Mononuclear cell (primary cell): ENCODE measurements around the gene HTRA3. TPM values are rescaled to one million over a fixed set of nuclear protein-coding genes. Genes with fewer than 3 reads are reported as not detected.

Experiments used
- H3K27me3 ChIP-seq: 2 replicates; pipeline ENCODE4 v1.6.0; 2011; ENCODE audit warnings: low read length, control low read depth; ENCODE audit not compliant: insufficient read depth
- H3K4me1 ChIP-seq: 2 replicates; pipeline ENCODE4 v1.5.1; 2011; ENCODE audit warnings: mild to moderate bottlenecking, low read length, control low read depth; ENCODE audit not compliant: insufficient read depth
- H3K4me3 ChIP-seq: 2 replicates; pipeline ENCODE4 v1.5.1; 2011; ENCODE audit warnings: mild to moderate bottlenecking, low read length, moderate library complexity
- H3K9me3 ChIP-seq: 2 replicates; pipeline ENCODE4 v1.5.1; 2011; ENCODE audit warnings: low read depth, mild to moderate bottlenecking, control low read depth, low read length
- total RNA-seq: library from RNA; depleted of rRNA; stranded (reverse); fragments of >200 nt; gene quantifications from one replicate; pipeline ENCODE4 v1.2.3, GENCODE V29; 2012

The HTRA3 gene
- total RNA-seq, 1 donor, result not detected

DNA sequence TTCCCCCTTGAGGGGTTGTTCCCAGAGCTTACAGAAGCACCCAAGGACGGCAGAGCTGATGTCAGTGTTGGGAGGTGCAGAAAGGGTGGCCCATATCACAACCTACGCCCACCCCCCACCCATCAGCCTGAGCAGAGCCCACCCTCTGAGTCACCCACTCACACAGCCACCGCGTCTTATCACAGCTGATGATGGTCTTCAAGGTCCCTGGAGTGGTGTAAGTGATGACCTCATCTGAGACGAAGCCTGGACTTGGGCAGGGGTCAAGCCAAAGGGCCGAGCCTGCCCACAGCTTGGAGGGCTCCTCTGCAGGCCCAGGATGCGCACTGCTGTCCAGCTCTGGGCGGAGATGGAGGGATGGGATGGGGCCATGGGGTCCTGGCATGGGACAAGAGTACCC, 3.0 kb upstream of the HTRA3 start:
- H3K27me3 ChIP-seq, result no peaks in the 10 kb centered on the region
- no peak overlapping the region for H3K4me3 ChIP-seq
- H3K4me1 ChIP-seq, result peaks cover 27% of the 10 kb centered on the region
- no peaks in the 10 kb centered on the region for H3K9me3 ChIP-seq

GRCh38 chr4:8267077-8267476, 2.5 kb upstream of the HTRA3 start:
- Histone ChIP-seq H3K4me1 (peaks cover 22% of the 10 kb centered on the region), H3K9me3 (no peaks in the 10 kb centered on the region), H3K4me3 (no peak overlapping the region), H3K27me3 (no peaks in the 10 kb centered on the region)

- H3K9me3 ChIP-seq, result no peaks in the 10 kb centered on the region
- H3K27me3 ChIP-seq, result no peaks in the 10 kb centered on the region
- H3K4me3 ChIP-seq, result no peak overlapping the region
- H3K4me1 ChIP-seq, result peaks cover 29% of the 10 kb centered on the region
Measured at GRCh38 chr4:8268211-8268610, 1.3 kb upstream of the HTRA3 start.

DNA sequence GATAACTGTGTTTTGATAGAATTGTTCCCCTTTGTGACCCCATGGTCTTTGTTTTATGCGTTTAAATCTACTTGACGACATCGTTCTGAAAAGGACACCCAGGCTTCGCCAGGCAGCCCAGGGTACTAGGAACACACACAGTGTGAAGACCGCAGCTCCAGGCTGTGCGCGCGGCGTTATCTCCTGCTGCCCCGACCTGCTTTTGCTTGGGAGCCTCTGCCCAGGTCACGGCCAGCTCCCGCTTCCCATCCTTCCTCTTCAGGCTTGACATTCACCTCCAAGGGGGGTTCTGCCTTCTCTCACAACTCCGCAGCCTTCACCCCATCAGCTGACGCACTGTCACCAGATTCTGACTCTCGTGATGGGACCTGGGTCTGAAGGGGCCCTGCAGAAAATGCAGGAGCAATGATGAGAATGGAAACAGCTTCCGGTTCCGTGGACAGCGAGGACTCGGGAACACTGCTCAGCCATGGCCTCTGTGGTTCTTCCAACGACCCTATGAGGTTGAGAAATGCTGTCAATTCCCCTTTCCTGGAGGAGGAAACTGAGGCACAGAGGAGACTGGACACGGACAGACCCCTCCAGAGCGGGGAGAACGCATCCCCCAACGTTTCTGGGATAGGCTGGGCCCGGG, 536 bp upstream of the HTRA3 start:
- Histone ChIP-seq H3K9me3 (no peaks in the 10 kb centered on the region), H3K4me1 (peaks cover 30% of the 10 kb centered on the region), H3K4me3 (no peak overlapping the region), H3K27me3 (no peaks in the 10 kb centered on the region)

- Histone ChIP-seq H3K4me3 (no peak overlapping the region), H3K27me3 (no peaks in the 10 kb centered on the region), H3K9me3 (no peaks in the 10 kb centered on the region), H3K4me1 (peaks cover 30% of the 10 kb centered on the region)
Measured at GRCh38 chr4:8270418-8270771, 841 bp downstream of the HTRA3 start.

DNA sequence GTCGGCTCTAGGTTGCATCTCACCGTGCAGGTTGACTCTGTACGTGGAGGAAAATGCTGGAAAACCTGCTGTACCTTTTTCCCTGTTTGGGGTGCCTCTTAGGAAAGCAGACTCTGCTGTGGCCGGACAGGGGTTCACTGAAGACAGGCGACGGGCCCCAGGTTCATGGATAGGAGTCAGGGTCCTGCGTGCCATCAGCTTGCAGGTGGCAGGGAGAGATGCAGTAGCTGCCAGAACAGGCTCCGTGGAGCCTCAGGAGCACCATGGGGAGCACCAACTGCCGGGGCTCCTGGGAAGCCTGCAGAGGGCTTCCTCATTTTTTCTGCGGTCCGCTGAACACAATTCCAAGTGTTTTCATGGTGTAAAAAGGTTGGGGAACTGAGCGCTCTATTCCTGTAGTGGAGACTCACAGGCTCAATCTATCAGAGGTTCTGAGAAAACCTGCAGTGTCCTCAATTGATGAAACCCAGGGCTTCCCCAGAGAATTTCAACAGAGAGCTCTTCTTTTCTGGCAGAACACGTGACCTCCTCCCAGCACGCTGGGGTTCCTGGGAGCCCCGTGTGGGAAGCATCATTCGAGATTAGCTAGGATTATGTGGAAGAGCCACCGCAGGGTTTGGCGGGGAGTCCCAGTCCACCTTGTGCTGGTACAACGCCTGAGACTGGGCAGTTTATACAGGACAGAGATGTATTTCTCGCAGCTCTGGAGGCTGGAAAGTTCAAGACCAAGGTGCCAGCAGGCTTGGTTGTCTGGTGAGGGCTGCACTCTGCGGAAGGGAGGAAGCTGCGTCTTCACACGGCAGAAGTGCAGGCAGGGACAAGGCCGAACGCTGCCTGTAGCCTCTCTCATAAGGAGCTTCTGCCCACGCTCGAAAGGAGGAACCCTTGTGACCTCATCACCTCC, 1.6 kb downstream of the HTRA3 start:
- H3K4me3 ChIP-seq, result no peak overlapping the region
- peaks cover 30% of the 10 kb centered on the region for H3K4me1 ChIP-seq
- no peaks in the 10 kb centered on the region for H3K9me3 ChIP-seq
- no peaks in the 10 kb centered on the region for H3K27me3 ChIP-seq

DNA sequence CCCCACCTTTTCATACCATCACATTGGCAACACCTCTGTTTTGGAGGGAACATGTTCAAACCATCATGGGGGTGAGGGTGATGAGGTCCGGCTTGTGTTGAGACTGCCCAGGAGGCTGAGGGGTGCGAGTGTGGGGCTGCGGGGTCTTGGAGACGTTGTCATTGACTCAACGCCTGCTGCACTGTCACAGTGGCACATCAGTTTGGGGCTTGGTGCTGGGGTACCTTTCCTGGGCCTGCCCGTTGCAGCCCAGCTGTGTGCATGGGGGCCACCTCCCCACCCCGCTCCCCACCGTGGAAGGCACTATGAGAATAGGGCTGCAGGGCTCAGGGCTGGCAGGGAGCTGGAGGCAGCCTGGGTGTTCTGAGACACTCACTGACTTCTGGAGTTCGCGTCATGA, 2.3 kb downstream of the HTRA3 start:
- H3K9me3 ChIP-seq, result no peaks in the 10 kb centered on the region
- H3K4me1 ChIP-seq, result peaks cover 30% of the 10 kb centered on the region
- H3K4me3 ChIP-seq, result no peak overlapping the region
- H3K27me3 ChIP-seq, result no peaks in the 10 kb centered on the region

DNA sequence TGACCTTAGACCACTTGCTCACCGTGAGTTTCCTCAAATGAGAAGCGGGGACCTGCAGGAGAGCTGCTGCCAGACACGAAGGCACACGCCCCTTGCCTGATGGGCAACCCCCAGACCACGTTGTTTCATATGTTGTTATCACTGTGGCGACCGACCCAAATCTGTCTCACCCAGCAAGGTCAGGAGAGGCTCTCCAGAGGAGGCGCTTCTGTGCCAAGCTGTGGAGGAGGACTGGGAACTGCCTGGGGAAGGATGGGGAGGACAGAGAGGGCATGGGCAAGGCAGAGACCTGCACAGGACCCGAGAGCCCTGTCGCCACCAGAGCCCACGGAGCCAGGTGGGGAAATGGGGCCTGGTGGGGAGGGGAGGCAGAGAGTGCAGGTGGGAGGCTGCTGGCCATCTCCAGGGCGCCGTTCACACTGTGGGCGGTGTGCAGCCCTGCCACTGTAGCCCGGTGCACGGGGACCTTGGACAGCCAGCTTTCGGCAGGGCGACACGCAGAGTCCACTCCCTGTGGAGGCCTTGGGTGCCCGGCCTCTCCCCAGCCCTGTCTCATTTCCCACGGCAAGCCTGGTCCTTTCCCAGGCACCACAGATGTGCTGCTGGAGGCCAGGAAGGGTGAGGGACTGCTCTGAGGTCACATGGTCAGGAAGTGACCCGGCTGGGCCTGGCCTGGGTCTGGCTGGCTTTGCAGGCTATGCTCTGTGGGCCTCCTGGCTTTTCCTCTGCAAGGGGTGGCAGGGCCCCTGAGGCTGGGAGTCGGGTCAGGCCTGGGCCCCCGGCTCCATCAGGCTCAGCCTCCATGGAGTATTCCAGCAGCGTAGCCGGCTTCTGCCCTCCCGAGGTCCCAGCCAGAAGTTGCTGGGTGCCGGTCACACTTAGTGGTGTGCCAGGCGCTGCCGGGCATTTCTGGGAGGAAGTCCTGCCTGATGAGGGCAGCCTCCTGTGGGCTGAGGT, 3.2 kb downstream of the HTRA3 start:
- Histone ChIP-seq H3K27me3 (no peaks in the 10 kb centered on the region), H3K4me3 (no peak overlapping the region), H3K9me3 (no peaks in the 10 kb centered on the region), H3K4me1 (peaks cover 30% of the 10 kb centered on the region)

- peaks cover 33% of the 10 kb centered on the region for H3K4me1 ChIP-seq
- H3K27me3 ChIP-seq, result no peaks in the 10 kb centered on the region
- H3K4me3 ChIP-seq, result no peak overlapping the region
- H3K9me3 ChIP-seq, result no peaks in the 10 kb centered on the region
Measured at GRCh38 chr4:8273450-8273849, 3.9 kb downstream of the HTRA3 start.

- Histone ChIP-seq H3K9me3 (no peaks in the 10 kb centered on the region), H3K4me3 (no peak overlapping the region), H3K27me3 (no peaks in the 10 kb centered on the region), H3K4me1 (peaks cover 34% of the 10 kb centered on the region)
Measured at GRCh38 chr4:8274066-8274652, 4.6 kb downstream of the HTRA3 start.

DNA sequence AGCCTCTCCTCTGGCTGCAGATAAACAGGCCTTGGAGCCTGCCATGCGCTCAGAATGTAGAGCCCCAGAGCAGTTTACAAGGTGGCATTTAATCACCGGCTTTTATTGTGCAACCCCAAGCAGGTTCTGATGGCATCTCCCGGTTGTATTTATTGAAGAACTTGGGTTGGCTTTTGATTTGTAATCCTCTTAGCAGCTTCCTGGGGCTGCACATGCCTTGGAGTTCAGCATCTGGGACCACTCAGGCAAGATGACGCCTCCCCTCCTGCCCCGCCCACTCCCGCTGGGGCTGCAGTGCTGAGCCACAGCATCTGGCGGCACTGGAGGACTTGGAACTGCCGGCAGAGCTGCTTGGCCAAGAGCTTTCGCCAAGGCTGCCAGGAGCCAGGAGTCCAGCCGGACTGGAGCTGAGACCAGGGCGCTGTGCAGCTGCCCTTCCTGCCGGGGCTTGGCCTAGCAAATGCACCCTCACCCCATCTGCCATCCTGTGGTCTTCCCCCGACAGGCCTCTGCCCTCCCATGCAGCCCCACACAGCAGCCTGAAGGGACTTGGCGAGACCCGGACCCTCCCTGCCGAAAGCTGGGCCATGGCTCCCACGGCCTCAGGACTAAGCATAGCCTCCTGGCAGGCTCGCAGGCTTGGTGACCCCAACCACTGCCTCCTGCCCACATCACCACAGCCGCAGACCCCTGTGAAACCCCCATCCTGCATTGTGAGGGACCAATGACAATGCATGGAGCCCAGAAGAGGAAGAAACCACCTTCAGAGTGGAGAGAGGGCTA, 5.4 kb downstream of the HTRA3 start:
- Histone ChIP-seq H3K27me3 (no peaks in the 10 kb centered on the region), H3K9me3 (no peaks in the 10 kb centered on the region), H3K4me1 (peaks cover 30% of the 10 kb centered on the region), H3K4me3 (no peak overlapping the region)

DNA sequence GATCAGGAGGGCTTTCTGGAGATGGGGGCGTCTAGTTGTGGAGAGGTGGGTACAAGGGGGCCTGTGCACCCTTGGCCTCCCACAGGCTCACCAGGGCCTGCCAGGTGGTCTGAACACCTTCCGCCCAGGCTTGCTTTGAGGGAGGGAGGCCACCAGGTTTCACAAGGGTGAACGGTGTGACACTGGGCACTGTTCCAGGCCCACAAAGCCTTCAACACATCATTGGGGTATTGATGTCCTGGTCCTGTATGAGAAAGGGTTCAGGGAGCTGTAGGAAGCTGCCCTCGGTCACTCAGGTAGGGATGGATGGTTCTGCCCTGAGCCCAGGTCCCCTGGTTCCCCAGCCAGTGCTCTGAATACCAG, 6.0 kb downstream of the HTRA3 start:
- Histone ChIP-seq H3K27me3 (no peaks in the 10 kb centered on the region), H3K4me1 (peaks cover 24% of the 10 kb centered on the region), H3K9me3 (no peaks in the 10 kb centered on the region), H3K4me3 (no peak overlapping the region)

- Histone ChIP-seq H3K9me3 (no peaks in the 10 kb centered on the region), H3K27me3 (no peaks in the 10 kb centered on the region), H3K4me1 (peaks cover 18% of the 10 kb centered on the region), H3K4me3 (no peak overlapping the region)
Measured at GRCh38 chr4:8276358-8277240, 7.0 kb downstream of the HTRA3 start.
